HG02798 (cell line): Measurements from ENCODE around the gene DENND1A.
"Not testable (repeated sequence)": the region's sequence is repeated elsewhere in the genome, so short reads cannot be mapped to it uniquely, and the experiment has no call there.

Source experiments
- ATAC-seq: cut with Tn5 transposase; IDR thresholded peaks from one replicate; pipeline ENCODE4 v1.9.1; 2021; ENCODE audit warnings: mild to moderate bottlenecking; ENCODE audit not compliant: unreplicated experiment, poor library complexity

The DENND1A gene

GRCh38 chr9:123741214-123741613 is 188.7 kb downstream of the DENND1A start:
- no peak for ATAC-seq

GRCh38 chr9:123739902-123740301 is 190.0 kb downstream of the DENND1A start:
- no peak for ATAC-seq

- ATAC-seq: no peak
Observed at GRCh38 chr9:123739387-123739786, 190.5 kb downstream of the DENND1A start.

- no peak for ATAC-seq
Observed at GRCh38 chr9:123738648-123739047, 191.3 kb downstream of the DENND1A start.

GRCh38 chr9:123735376-123735775 is 194.6 kb downstream of the DENND1A start:
- no peak for ATAC-seq

- ATAC-seq: not testable (repeated sequence)
Observed at GRCh38 chr9:123728571-123728970, 201.4 kb downstream of the DENND1A start.

GRCh38 chr9:123727332-123727731 is 202.6 kb downstream of the DENND1A start:
- no peak for ATAC-seq

GRCh38 chr9:123725389-123725788 is 204.5 kb downstream of the DENND1A start:
- ATAC-seq: no peak

- ATAC-seq: no peak
Observed at GRCh38 chr9:123724211-123724796, 205.6 kb downstream of the DENND1A start.

GRCh38 chr9:123723135-123723875 is 206.6 kb downstream of the DENND1A start:
- no peak for ATAC-seq

- no peak for ATAC-seq
Observed at GRCh38 chr9:123722378-123722777, 207.5 kb downstream of the DENND1A start.

GRCh38 chr9:123718188-123718587 is 211.7 kb downstream of the DENND1A start:
- no peak for ATAC-seq

GRCh38 chr9:123717581-123718175 is 212.2 kb downstream of the DENND1A start:
- no peak for ATAC-seq

GRCh38 chr9:123716339-123716945 is 213.5 kb downstream of the DENND1A start:
- no peak for ATAC-seq

GRCh38 chr9:123715258-123715657 is 214.7 kb downstream of the DENND1A start:
- ATAC-seq: no peak

- ATAC-seq: no peak
Observed at GRCh38 chr9:123713282-123713681, 216.6 kb downstream of the DENND1A start.

GRCh38 chr9:123712399-123712798 is 217.5 kb downstream of the DENND1A start:
- no peak for ATAC-seq

- ATAC-seq: no peak
Observed at GRCh38 chr9:123710299-123710698, 219.6 kb downstream of the DENND1A start.

- no peak for ATAC-seq
Observed at GRCh38 chr9:123702483-123702882, 227.4 kb downstream of the DENND1A start.

GRCh38 chr9:123697686-123698085 is 232.2 kb downstream of the DENND1A start:
- peak; percentile 43 for ATAC-seq

GRCh38 chr9:123696476-123696875 is 233.4 kb downstream of the DENND1A start:
- ATAC-seq: no peak
